OCI-LY7 (cell line): ENCODE data around the gene PDE10A. TPM values are rescaled to one million over a fixed set of nuclear protein-coding genes. Genes with fewer than 3 reads are reported as not detected.

Experiments used
- BruUV-seq: library from RNA; stranded (reverse); fragments of 400-500 nt; replicated peaks from 2 replicates; lab custom pipeline; 2021; lab: Mats Ljungman, UMichigan
- CTCF ChIA-PET: fragments of 300-600 bp; sonication (Branson Sonifier 250); formaldehyde crosslinking; loops from one replicate; lab custom pipeline; 2022; ENCODE audit warnings: antibody characterized with exemption; ENCODE audit not compliant: unreplicated experiment; lab: Charles Lee
- POLR2A ChIA-PET: fragments of 300-600 bp; sonication (Branson Sonifier 250); formaldehyde crosslinking; loops from one replicate; lab custom pipeline; 2022; ENCODE audit warnings: antibody characterized with exemption; lab: Charles Lee
- DNase-seq: peaks from one replicate; pipeline ENCODE4 v3.0.0-alpha.2; 2015; ENCODE audit warnings: low spot score
- H2AFZ ChIP-seq: fragments of 200-600 bp; sonication (generic), shearing (Covaris generic); 2 replicates; pipeline ENCODE4 v1.6.1; 2014; ENCODE audit warnings: mild to moderate bottlenecking, antibody characterized with exemption, low read length, moderate library complexity
- H3K27ac ChIP-seq: fragments of 200-600 bp; sonication (generic); 2 replicates; pipeline ENCODE4 v1.5.1; 2014; ENCODE audit warnings: mixed run types, low read depth, mild to moderate bottlenecking, moderate library complexity, low read length, inconsistent platforms; ENCODE audit not compliant: poor library complexity, severe bottlenecking
- H3K36me3 ChIP-seq: fragments of 200-600 bp; sonication (generic); 2 replicates; pipeline ENCODE4 v1.6.1; 2014; ENCODE audit warnings: mild to moderate bottlenecking, antibody characterized with exemption, low read length, moderate library complexity, mixed read lengths; ENCODE audit not compliant: insufficient read depth
- H3K4me1 ChIP-seq: fragments of 200-600 bp; sonication (generic); 2 replicates; pipeline ENCODE4 v1.5.1; 2014; ENCODE audit warnings: mild to moderate bottlenecking, low read length; ENCODE audit not compliant: insufficient read depth, poor library complexity, severe bottlenecking
- H3K4me2 ChIP-seq: fragments of 200-600 bp; sonication (generic); 2 replicates; pipeline ENCODE4 v1.6.1; 2014; ENCODE audit warnings: mild to moderate bottlenecking, low read length
- H3K4me3 ChIP-seq: fragments of 200-600 bp; sonication (generic); 2 replicates; pipeline ENCODE4 v1.5.1; 2014; ENCODE audit warnings: mild to moderate bottlenecking, low read depth, low read length; ENCODE audit not compliant: poor library complexity, severe bottlenecking
- H3K79me2 ChIP-seq: fragments of 200-600 bp; sonication (generic); 2 replicates; pipeline ENCODE4 v1.6.1; 2016; ENCODE audit warnings: low read depth, mild to moderate bottlenecking, low read length, moderate library complexity, mixed read lengths; ENCODE audit not compliant: insufficient read depth
- H3K9me2 ChIP-seq: fragments of 200-600 bp; sonication (generic); 2 replicates; pipeline ENCODE4 v1.6.1; 2016; ENCODE audit warnings: mild to moderate bottlenecking, low read length, mixed read lengths; ENCODE audit not compliant: insufficient read depth
- H3K9me3 ChIP-seq: fragments of 200-600 bp; sonication (generic); 2 replicates; pipeline ENCODE4 v1.6.1; 2014; ENCODE audit warnings: mild to moderate bottlenecking, mixed run types, low read length, mixed read lengths
- H4K20me1 ChIP-seq: fragments of 200-600 bp; sonication (generic); 2 replicates; pipeline ENCODE4 v1.6.1; 2014; ENCODE audit warnings: mild to moderate bottlenecking, antibody characterized with exemption, low read length, moderate library complexity, mixed read lengths; ENCODE audit not compliant: insufficient read depth
- CTCF ChIP-seq: fragments of 200-600 bp; sonication (generic); conservative IDR thresholded peaks from 2 replicates; pipeline ENCODE4 v1.5.1; 2014; ENCODE audit warnings: mild to moderate bottlenecking, antibody characterized with exemption, low read length, moderate library complexity, mixed read lengths
- EZH2phosphoT487 ChIP-seq: fragments of 200-600 bp; sonication (generic); IDR thresholded peaks from 2 replicates; pipeline ENCODE4 v1.6.1; 2018; ENCODE audit warnings: low read depth, borderline replicate concordance, mild to moderate bottlenecking, mixed run types, antibody characterized with exemption, low read length, moderate library complexity, mixed read lengths
- intact Hi-C: fragments of 100-400 bp; cut with micrococcal nuclease; formaldehyde crosslinking; loops from one replicate; pipeline ENCODE4 v1.10.0; 2022; ENCODE audit not compliant: unreplicated experiment
- total RNA-seq, 2 experiments: library from RNA; depleted of rRNA in 1 of 2; stranded (reverse); fragments of >200 nt in 1 of 2; shearing (Covaris generic) in 1 of 2; gene quantifications; 2 replicates each; pipeline ENCODE4 v1.2.3, GENCODE V29; 2014 to 2022

PDE10A gene
- total RNA-seq, 2 experiments from 2014 or later = not detected

- Histone ChIP-seq H3K9me3 (no peaks in the 10 kb centered on the region), H3K4me2 (no peak overlapping the region), H3K36me3 (no peaks in the 10 kb centered on the region), H3K4me3 (no peak overlapping the region), H3K9me2 (no peaks in the 10 kb centered on the region), H4K20me1 (no peaks in the 10 kb centered on the region), H3K4me1 (no peaks in the 10 kb centered on the region), H2AFZ (no peak overlapping the region), H3K79me2 (no peaks in the 10 kb centered on the region), H3K27ac (no peak overlapping the region)
- DNase-seq = no peak
- BruUV-seq = no TSS peak
- ChIA-PET POLR2A (no interaction called here), CTCF (no interaction called here)
- TF ChIP-seq EZH2phosphoT487 = no peak
- no peak for TF ChIP-seq CTCF
- intact Hi-C loops = no loop called here
Observed at GRCh38 chr6:165571721-165572132, 91.3 kb downstream of the PDE10A start.

- Histone ChIP-seq H2AFZ (no peak overlapping the region), H4K20me1 (no peaks in the 10 kb centered on the region), H3K9me3 (no peaks in the 10 kb centered on the region), H3K4me3 (no peak overlapping the region), H3K9me2 (no peaks in the 10 kb centered on the region), H3K4me1 (no peaks in the 10 kb centered on the region), H3K36me3 (no peaks in the 10 kb centered on the region), H3K4me2 (no peak overlapping the region), H3K27ac (no peak overlapping the region), H3K79me2 (no peaks in the 10 kb centered on the region)
- CTCF ChIA-PET = no interaction called here
- TF ChIP-seq CTCF (no peak), EZH2phosphoT487 (no peak)
- POLR2A ChIA-PET = no interaction called here
- intact Hi-C loops = no loop called here
- no peak for DNase-seq
- no TSS peak for BruUV-seq
Observed at GRCh38 chr6:165571068-165571682, 91.9 kb downstream of the PDE10A start.

- no TSS peak for BruUV-seq
- no peak overlapping the region for H2AFZ ChIP-seq
- TF ChIP-seq EZH2phosphoT487 (no peak), CTCF (no peak)
- no peaks in the 10 kb centered on the region for H3K4me1 ChIP-seq
- no peaks in the 10 kb centered on the region for H3K9me2 ChIP-seq
- intact Hi-C loops = no loop called here
- CTCF ChIA-PET = no interaction called here
- H3K36me3 ChIP-seq = no peaks in the 10 kb centered on the region
- DNase-seq = no peak
- H3K27ac ChIP-seq = no peak overlapping the region
- no peak overlapping the region for H3K4me2 ChIP-seq
- no peak overlapping the region for H3K4me3 ChIP-seq
- H3K79me2 ChIP-seq = no peaks in the 10 kb centered on the region
- POLR2A ChIA-PET = no interaction called here
- no peaks in the 10 kb centered on the region for H4K20me1 ChIP-seq
- no peaks in the 10 kb centered on the region for H3K9me3 ChIP-seq
Observed at GRCh38 chr6:165568326-165568725, 94.7 kb downstream of the PDE10A start.
